Activated CD4-positive, alpha-beta T cell treated with anti-CD3 and anti-CD28 coated beads for 48 hours (primary cell): ENCODE measurements around the gene MYO1A.
"Not testable (repeated sequence)": the region's sequence is repeated elsewhere in the genome, so short reads cannot be mapped to it uniquely, and the experiment has no call there.

Experiments used
- DNase-seq: peaks from one replicate; pipeline ENCODE4 v3.0.0-alpha.2; 2020

The MYO1A gene

DNA sequence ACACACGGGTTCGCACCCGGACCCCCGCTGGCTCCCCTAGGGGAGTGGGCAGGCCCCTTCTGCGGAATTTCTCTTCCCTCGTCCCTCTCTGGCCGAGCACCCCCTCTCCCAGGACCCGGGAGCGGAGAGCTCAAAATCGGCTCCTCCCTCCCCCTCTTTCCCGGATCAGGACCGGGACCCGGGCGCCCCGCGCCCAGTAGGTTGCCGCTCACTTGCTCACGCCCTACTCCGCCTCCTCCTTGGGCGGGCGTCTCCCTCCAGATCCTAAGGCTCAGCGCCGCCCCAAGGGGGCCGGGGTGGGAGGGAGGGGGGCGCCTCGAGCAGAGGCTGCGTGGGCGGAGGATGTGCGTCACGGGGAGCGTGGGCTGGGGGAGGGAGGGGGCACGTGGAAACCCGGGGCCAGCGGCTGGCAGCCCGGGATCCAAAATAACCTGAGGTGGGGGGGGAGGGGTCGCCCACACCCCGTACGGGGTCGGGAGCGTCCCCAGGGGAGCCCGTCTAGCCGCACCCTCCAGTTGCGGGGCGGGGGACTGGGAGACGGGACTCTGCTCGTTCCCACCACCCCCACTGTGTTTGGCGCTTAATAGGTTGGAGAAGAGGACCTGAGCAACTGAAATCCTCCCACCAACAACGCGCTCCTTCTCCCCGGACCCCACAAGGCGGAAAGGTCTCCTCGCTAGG lies 37.2 kb upstream of the MYO1A start:
- peak; percentile 94 for DNase-seq

DNA sequence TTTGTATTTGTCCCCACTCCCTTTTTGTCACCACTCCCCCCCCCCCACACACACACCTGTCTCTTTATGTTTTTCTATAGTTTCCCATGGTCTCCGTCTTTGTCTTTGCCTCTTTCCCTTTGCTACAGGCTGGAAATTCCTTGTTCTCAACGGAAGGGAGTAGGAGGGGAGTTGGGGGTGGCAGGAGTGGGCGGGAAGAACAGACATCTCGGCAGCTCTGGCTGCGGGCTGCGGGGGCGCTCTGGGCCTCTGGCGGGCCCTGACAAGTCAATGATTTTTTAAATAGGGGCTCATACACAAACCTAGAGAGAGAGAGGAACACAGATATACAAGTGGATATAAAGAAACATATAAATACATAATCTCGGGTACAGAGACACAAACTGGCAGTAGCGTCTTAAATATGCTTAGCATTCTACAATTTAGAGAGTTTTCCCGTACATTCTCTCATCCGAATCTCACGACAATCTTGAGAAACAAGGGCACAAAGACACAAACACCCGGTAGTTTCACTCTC lies 36.6 kb upstream of the MYO1A start:
- DNase-seq: peak; percentile 58

DNA sequence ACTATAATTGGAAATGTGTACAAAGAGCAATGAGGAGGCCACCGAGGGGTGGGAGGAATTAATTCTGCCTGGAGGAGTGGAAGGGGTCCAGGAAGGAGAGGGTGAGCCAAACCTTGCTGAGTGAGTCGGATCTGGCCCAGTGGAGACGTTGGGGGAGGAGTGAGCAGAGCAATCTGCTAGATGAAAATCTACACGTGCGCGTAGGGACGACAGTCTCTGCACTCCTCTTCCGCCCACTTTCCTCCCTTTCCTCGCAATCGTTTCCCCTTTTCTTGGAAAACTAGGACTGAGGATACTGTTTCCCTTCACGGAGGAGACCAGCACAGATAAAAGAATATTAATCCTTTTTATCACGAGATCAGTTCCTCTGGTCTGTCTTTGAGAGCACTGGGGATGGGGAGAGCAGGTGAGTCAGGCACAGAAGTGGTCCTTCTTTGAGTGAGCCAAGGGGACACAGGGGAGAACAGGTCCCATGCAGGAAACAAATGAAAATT lies 36.1 kb upstream of the MYO1A start:
- DNase-seq: peak; percentile 66

DNA sequence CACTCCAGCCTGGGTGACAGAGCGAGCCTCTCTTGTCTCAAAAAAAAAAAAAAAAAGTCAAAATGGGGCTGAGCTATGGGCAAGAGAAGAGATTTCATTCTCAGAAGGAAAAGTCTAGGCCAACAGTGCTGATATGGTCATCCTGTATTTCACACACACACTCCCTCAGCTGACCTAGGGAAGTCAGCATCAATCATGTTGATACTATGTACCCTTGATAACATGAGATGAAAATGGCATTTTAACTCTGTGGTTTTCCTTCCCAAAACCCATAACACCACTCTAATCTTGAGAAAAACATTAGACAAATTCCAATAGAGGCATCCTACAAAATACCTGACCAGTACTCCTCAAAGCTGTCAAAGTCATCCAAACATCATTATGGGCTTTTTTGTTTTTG lies 30.9 kb upstream of the MYO1A start:
- no peak for DNase-seq

DNA sequence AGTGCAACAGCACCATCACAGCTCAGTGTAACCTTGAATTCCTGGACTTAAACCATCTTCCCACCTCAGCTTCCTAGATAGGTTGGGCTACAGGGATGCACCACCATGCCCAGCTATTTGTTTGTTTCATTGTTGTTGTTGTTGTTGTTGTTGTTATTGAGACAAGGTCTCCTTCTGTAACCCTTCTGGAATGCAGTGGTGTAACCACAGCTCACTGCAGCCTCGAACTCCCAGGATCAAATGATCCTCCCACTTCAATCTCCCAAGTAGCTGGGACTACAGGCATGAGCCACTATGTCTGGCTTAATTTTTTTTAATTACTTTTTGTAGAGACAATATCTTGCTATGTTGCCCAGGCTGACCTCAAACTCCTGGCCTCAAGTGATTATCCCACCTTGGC lies 29.9 kb upstream of the MYO1A start:
- no peak for DNase-seq

DNA sequence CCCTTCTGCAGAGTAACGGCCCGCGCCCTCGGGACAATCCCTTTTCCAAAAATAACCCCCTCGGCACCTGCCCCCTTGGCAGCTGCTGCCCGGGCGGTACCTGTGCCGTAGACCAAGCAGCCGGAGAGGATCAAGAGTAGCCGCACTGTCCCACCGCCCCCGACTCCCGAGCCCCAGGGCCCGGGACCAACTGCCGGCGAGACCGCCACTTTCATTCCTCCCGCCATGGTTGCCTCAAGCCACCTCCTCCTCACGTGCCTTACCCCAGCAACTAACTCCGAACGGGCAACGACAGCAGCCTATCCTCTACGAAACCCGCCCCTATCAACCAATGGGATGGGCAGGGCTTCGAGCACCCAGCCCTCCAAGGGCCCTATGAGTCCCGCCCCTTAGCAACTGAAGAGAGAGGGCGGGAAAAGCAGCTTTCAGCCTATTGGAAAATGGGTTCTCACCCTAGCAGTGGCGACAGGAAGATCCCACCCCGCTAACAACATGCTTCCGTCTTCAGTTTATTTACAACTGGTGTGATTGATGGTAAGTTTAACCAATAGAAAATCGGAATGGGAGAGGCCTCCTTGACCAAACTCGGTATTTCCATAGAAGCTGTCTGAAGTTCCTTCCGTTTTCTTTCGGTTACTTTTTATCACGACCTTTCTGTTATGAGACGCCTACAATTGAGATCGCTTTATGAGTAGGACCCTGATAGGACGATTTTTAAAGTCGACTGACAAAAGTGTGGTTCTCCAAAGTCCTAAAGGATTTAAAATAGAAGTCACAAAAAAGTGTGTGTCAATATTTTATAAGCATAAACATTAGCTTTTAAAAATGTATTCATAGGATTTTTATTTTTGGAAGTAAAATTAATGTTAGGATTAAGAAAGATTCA lies 28.8 kb upstream of the MYO1A start, which contains the start of gene NEMP1:
TSS of gene NEMP1 (minus strand) at position 273 of the 886 bp plus-strand sequence. CDS start at position 227, 46 bp downstream.
- peak; percentile 96 for DNase-seq

DNA sequence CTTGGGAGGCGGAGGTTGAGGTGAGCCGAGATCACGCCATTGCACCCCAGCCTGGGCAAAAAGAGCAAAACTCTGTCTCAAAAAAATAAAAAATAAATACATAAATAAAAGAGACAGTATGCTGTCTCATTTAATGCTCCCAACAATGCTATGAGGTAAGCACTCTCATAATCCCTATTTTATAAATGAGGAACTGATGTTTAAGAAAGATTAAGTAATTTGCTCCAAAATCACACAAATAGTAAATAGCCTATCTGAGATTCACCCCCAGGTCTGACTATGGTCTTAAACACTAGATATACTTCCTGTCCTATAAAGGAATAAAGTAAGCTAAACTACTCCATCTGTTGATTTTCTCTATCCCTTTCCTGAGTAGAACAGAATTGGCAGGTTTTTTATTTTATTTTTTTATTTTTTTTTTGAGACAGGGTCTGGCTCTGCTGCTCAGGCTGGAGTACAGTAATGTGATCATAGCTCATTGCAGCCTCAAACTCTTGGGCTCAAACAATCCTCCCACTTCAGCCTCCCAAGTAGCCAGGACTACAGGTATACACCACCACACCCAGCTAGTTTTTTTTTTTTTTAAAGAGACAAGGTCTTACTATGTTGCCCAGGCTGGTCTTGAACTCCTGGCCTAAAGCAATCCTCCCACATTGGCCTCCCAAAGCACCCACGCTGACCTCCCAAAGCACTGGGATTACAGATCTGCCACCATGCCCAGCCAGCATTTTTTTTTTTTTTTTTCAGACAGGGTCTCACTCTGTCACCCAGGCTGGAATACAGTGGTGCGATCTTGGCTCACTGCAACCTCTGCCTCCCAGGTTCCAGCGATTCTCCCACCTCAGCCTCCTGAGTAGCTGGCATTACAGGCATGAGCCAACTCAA lies 23.9 kb upstream of the MYO1A start:
- not testable (repeated sequence) for DNase-seq

DNA sequence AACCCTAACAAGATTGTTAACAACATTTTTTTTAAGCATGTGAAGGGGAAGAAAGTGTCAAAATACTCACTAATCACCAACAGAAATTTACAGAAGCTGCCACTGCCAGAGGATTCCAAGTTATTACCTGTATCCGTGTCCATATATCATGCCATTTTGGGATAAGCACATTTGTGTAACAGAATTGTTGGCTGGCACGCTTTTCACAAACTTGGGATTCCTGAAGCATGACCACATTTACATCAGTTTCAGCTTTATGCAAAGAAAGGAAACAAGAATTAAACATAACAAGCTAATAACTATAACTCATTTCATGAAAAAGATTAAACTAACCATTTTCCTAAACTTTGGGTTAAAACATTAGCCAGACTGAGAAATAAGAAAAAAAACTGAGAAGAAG lies 22.7 kb upstream of the MYO1A start:
- no peak for DNase-seq

DNA sequence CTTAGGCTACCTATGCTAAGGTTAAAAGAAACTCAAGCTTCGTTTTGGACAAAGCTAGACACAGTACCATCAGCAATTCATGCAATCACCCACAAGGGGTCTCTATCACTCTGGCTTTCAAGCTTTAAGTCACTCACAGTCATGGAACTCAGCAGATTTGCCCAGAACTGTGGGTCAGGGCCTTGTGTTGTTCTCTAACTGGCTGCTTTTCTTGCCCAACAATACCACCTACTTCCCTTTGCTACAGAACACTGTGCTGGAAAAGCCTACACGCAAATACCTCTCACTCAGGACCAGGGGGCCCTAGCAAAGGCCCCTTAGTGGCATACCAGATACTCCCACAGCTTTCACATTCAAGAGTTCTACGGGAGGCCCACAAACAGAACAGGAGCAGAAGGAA lies 19.6 kb upstream of the MYO1A start:
- peak; percentile 62 for DNase-seq

DNA sequence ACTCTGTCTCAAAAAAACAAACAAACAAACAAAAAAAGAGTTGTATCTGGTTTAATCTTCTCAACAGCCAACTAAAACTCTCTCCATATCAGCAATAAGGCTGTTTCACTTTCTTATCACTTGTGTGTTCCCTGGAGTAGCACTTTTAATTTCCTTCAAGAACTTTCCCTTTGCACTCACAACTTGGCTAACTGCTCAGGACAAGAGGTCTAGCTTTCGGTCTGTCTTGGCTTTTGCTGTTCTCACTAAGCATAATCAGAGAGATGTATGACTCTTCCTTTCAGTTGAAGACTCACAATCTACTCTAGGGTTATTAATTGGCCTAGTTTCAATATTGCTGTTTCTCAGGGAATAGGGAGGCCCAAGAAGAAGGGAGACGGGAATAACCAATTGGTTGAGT lies 16.3 kb upstream of the MYO1A start:
- DNase-seq: no peak

DNA sequence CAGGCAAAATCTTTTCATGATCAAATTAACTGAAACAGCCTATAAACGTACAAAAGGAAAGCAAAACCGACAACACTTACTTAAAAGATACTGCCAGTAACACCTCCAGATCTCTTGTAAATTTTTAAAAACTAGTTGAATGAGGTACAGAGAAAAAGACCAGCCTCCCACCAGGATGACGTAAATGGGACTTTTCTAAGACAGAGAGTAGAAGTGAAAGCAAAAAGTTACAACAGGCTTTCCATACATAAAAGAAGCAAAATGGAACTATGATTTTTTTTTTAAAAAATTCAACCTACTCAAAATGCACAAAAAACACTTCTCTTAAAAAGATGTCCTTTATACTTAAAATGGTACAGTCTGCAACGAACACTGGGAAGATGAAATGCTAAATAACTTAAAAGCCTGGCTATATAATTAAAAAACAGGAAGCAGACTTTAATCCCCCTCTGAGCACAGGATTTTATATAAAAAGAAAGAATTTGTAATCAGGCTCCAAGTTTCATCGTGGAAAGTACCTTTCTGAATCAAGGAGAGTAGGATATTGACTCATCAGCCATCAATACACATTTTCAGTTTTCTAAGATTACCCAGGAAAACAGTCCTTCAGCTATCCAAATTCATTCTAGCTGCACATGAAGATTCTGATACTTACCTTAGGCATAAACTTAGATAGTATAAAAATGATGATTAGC lies 14.2 kb upstream of the MYO1A start:
- DNase-seq: peak; percentile 65

DNA sequence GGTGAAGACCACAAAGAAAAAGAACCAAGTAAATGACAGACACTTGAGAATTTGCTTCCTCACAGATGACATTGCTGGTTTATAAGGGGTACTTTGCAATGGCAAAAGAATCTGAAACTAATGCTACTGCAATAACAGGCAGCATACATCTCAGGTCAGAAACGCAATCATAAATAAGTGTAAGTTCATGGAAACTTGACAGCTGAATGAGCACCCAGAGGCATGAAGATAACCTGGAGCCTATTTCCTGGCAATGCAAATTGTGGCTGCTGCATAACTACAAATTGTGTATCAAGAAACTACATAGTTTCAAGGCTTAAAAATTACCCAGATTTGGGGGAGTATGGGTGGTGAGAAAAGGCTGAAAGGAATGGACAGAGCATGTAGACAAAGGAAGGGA lies 8.5 kb upstream of the MYO1A start:
- no peak for DNase-seq

DNA sequence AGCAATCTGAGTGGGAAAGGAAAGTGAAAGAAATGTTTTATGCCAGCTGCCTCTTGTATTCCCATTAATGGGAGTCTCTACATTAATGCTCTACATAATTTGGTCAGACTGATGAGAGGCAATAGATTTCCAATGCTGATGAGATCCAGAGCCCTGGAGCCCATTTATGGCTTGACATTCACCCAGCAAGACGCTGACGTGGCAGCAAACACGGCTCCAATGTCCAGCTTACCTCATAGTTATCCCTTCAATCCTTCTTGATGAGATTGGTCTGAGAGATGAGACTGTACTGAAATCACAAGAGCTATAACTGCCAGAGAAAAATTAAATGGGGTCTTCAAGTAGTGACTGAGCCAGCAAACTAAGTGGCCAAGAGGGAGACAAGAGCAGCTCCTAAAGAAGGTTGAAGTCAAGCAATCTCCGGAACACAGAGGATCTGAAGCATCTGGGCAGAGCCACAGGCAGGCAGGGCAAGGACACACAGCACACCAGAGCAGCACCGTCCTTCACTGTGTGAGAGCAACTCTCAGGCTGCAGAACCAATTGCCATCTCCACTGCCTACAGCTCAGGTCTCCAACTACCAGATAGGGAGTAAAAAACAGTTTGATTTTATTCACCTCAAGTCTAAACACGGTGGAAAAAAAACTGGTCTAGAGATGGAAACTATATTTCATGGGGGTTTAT lies 7.3 kb upstream of the MYO1A start:
- no peak for DNase-seq

DNA sequence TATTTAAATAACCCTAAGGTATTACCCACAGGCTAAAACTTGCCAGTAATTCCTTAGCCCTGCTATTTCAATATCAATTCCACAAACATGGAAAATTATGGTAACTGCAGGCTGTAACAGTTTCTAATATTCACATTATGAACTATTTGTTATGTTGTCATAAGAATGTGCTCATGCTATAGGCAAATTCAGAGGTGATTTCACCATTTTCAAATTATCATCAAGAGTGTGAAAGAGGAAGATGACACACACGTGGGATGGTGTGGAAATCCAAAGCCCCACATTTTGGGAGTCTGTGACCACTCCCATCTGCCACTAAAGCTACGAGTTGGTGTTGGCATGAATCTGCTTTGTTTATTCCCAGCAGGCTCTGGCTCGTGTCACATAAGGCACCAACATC lies 5.9 kb upstream of the MYO1A start:
- DNase-seq: no peak

DNA sequence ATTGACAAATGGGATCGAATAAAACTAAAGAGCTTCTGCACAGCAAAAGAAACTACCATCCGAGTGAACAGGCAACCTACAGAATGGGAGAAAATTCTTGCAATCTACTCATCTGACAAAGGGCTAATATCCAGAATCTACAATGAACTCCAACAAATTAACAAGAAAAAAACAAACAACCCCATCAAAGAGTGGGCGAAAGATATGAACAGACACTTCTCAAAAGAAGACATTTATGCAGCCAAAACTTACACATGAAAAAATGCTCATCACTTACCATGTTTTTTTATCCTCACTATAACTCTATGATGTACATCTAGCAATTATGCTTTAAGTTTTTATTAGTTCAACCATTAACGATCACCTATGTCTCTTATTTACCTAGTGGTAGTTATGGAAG lies 4.0 kb upstream of the MYO1A start:
- not testable (repeated sequence) for DNase-seq

DNA sequence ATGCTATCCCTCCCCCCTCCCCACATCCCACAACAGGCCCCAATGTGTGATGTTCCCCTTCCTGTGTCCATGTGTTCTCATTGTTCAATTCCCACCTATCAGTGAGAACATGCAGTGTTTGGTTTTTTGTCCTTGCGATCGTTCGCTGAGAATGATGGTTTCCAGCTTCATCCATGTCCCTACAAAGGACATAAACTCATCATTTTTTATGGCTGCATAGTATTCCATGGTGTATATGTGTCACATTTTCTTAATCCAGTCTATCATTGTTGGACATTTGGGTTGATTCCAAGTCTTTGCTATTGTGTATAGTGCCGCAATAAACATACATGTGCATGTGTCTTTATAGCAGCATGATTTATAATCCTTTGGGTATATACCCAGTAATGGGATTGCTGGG lies 3.2 kb upstream of the MYO1A start:
- DNase-seq: not testable (repeated sequence)

DNA sequence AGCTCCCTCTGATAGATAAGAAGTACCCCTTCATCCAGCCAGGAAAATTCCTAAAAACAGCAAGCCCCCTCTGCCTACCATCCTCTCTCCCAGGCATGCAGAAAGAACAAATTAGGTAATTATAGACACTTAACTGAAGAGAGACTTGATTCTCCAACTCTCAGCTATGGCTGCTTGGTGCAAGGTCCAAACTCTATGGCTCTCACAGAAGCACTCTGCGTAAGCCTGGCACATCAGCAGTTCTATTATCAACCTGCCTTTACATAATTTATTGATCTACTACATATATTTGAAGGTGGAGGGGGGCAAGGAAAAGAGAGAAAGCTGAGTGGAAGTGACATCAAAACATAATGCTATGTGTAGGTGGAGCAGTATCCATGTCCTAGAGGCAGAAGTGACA lies 1.1 kb upstream of the MYO1A start:
- DNase-seq: no peak

DNA sequence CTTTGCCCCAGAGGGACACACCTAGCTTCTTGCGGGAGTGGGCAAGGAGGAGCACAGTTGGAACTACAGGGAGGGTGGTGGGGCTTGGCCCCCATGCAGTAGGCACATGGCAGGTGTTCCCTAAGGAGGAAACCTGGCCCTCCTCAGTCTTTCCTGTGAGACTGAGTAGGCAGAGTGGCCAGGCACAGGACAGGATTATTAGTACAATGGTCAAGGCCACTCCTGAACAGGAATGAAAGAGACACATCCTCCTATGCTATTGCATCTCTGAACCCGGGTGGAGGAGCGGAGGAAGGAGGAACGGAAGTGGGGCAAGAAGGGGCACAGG lies 846 bp downstream of the MYO1A start:
- DNase-seq: no peak

DNA sequence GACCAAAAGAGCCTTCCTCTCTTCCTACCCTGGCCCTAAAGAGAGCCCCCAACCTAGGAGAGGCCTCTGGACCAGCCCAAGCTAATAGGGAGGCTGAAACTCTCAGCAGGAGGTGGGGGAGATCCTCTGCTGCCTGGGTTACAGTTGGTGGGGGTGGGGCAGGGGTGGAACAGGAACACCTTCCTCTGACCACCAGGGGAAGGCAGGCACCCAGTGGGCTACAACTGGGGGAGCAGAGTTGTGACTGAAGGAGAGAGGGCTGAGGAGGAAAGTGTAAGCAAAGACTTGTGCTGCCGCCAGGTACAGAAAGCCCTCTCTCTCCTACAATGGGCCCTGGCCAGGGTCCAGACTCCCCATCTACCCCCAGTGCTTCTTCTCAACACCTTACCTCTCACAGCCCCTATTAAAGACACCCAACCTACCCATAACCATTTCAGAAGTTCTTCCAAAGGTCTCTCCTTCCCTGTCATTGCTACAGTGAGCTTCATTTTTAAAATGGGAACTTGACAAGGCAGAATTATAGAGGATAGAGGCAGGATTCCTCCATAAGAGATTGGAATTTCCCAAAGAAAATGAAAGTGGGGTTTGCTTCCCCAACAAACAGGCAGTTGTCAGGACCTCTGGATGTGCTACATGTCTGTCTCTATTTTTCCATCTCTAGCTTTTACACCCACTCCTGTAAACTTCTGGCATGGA lies 1.4 kb downstream of the MYO1A start:
- DNase-seq: no peak

DNA sequence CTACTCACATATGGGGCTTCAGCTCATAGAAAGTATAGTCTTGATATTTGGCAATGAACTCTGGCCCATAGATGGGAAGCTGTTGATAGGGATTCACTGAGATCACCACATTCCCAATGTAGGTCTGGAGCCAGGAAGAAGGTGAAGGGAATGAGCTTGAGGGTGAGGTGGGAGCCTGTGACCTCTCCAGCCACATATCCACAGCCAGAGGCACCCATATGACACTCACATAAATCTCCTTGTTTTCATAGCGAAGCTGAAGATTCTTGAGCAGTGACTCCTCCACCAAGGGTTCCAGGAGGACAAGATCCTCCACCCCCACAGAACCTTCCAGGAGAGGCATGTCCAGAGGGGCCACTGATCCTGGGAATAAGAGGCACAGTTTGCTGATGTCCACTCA lies 1.9 kb downstream of the MYO1A start:
- no peak for DNase-seq
